Endothelial cell of umbilical vein (primary cell): ENCODE measurements around the gene AMMECR1. TPM values are rescaled to one million over a fixed set of nuclear protein-coding genes. Genes with fewer than 3 reads are reported as not detected.

Experiments used
- BruUV-seq: library from RNA; stranded (reverse); fragments of 400-500 nt; replicated peaks from 2 replicates; lab custom pipeline; 2021; lab: Mats Ljungman, UMichigan
- CTCF ChIA-PET: fragments of 300-600, 350-600 bp; sonication (Branson Sonifier 250); formaldehyde crosslinking; loops from one replicate; lab custom pipeline; 2021; ENCODE audit warnings: antibody characterized with exemption, inconsistent platforms; lab: Charles Lee
- POLR2A ChIA-PET: fragments of 300-600, 350-600 bp; sonication (Branson Sonifier 250); formaldehyde crosslinking; loops from one replicate; lab custom pipeline; 2021; ENCODE audit warnings: antibody characterized with exemption, inconsistent platforms; lab: Charles Lee
- DNase-seq: peaks from one replicate; pipeline ENCODE4 v3.0.0-alpha.2; 2011; ENCODE audit warnings: low read depth, low spot score
- FAIRE-seq: peaks from 2 replicates; lab custom pipeline; 2011; peaks lifted over from hg19 to GRCh38; lab: Jason Lieb, UNC
- H2AFZ ChIP-seq: 2 replicates; pipeline ENCODE4 v1.6.0; 2012; ENCODE audit warnings: low read depth, low read length, control low read depth, inconsistent platforms
- H3K27ac ChIP-seq: 2 replicates; pipeline ENCODE4 v1.5.1; 2011; ENCODE audit warnings: low read depth, mild to moderate bottlenecking, control low read depth, low read length, moderate library complexity; ENCODE audit not compliant: insufficient read depth
- H3K27me3 ChIP-seq, 2 experiments: 2 replicates each; pipeline versions ENCODE4 v1.6.0 to v1.6.1; 2011; ENCODE audit warnings: low read length in 2 of 2, mixed read lengths in 1 of 2; ENCODE audit not compliant: control insufficient read depth in 2 of 2, insufficient read depth in 2 of 2
- H3K36me3 ChIP-seq, 2 experiments: 2 replicates in 1 of 2; 3 replicates in 1 of 2; pipeline ENCODE4 v1.5.1; 2011; ENCODE audit warnings: low read length in 2 of 2, mild to moderate bottlenecking in 1 of 2, moderate library complexity in 1 of 2; ENCODE audit not compliant: control insufficient read depth in 2 of 2, insufficient read depth in 2 of 2; ENCODE audit errors: extremely low read depth in 1 of 2
- H3K4me1 ChIP-seq: 3 replicates; pipeline ENCODE4 v1.5.1; 2011; ENCODE audit warnings: mild to moderate bottlenecking, low read length; ENCODE audit not compliant: control insufficient read depth, insufficient read depth; ENCODE audit errors: extremely low read depth
- H3K4me2 ChIP-seq: 2 replicates; pipeline ENCODE4 v1.6.1; 2011; ENCODE audit warnings: low read length, control low read depth, mixed read lengths; ENCODE audit not compliant: insufficient read depth
- H3K4me3 ChIP-seq, 3 experiments: fragments of 200-600 bp in 1 of 3; sonication (generic), shearing (Covaris generic) in 1 of 3; replicated peaks in 1 of 3; 2 replicates each; pipeline ENCODE4 v1.5.1; 2011 to 2016; ENCODE audit warnings: control low read depth in 3 of 3, low read length in 3 of 3, mild to moderate bottlenecking in 2 of 3, inconsistent platforms in 1 of 3, low read depth in 1 of 3, moderate library complexity in 1 of 3; ENCODE audit not compliant: insufficient read depth in 1 of 3
- H3K79me2 ChIP-seq: 2 replicates; pipeline ENCODE4 v1.6.0; 2012; ENCODE audit warnings: low read length, inconsistent platforms; ENCODE audit not compliant: control insufficient read depth, insufficient read depth
- H3K9ac ChIP-seq: replicated peaks from 2 replicates; pipeline ENCODE3; 2011; ENCODE audit warnings: low read length, control low read depth; ENCODE audit not compliant: insufficient read depth; ENCODE audit errors: extremely low read depth
- H3K9me1 ChIP-seq: replicated peaks from 3 replicates; pipeline ENCODE4 v1.6.0; 2011; ENCODE audit warnings: mild to moderate bottlenecking, low read length; ENCODE audit not compliant: control insufficient read depth, insufficient read depth; ENCODE audit errors: extremely low read depth
- H3K9me3 ChIP-seq: replicated peaks from 2 replicates; pipeline ENCODE4 v1.5.1; 2012; ENCODE audit warnings: low read length, inconsistent platforms; ENCODE audit not compliant: control insufficient read depth, insufficient read depth
- H4K20me1 ChIP-seq: replicated peaks from 2 replicates; pipeline ENCODE3; 2011; ENCODE audit warnings: mild to moderate bottlenecking, low read length; ENCODE audit not compliant: control insufficient read depth, insufficient read depth; ENCODE audit errors: extremely low read depth
- CTCF ChIP-seq, 2 donors: IDR thresholded peaks; 1 replicate in 1 of 2; 2 replicates in 1 of 2; pipeline ENCODE4 v1.5.1; 2011; ENCODE audit warnings: low read length in 2 of 2, mild to moderate bottlenecking in 2 of 2, moderate library complexity in 2 of 2, control low read depth in 1 of 2, inconsistent platforms in 1 of 2, low read depth in 1 of 2; ENCODE audit not compliant: insufficient read depth in 1 of 2; ENCODE audit errors: extremely low read depth in 1 of 2
- EZH2 ChIP-seq: IDR thresholded peaks from 2 replicates; pipeline ENCODE4 v1.6.1; 2012; ENCODE audit warnings: borderline replicate concordance, low read depth, mild to moderate bottlenecking, moderate library complexity, low read length, inconsistent platforms; ENCODE audit not compliant: severe bottlenecking
- FOS ChIP-seq: IDR thresholded peaks from 2 replicates; pipeline ENCODE4 v1.6.1; 2011; ENCODE audit warnings: mild to moderate bottlenecking, low read length, moderate library complexity, borderline replicate concordance; ENCODE audit not compliant: insufficient read depth
- GATA2 ChIP-seq: IDR thresholded peaks from 2 replicates; pipeline ENCODE4 v1.7.0; 2011; ENCODE audit warnings: low read depth, mild to moderate bottlenecking, moderate library complexity, mixed read lengths, low read length; ENCODE audit not compliant: insufficient read length, insufficient read depth
- JUN ChIP-seq: IDR thresholded peaks from 2 replicates; pipeline ENCODE4 v1.6.1; 2011; ENCODE audit warnings: borderline replicate concordance, low read depth; ENCODE audit not compliant: insufficient read length, insufficient read depth
- MYC ChIP-seq: IDR thresholded peaks from one replicate; pipeline ENCODE4 v1.6.1; 2011; ENCODE audit warnings: mild to moderate bottlenecking, low read depth, low read length
- POLR2A ChIP-seq: IDR thresholded peaks from 2 replicates; pipeline ENCODE4 v1.6.1; 2012; ENCODE audit warnings: low read depth, mild to moderate bottlenecking, control low read depth, low read length
- POLR2AphosphoS5 ChIP-seq: IDR thresholded peaks from 2 replicates; pipeline ENCODE4 v1.6.1; 2012; ENCODE audit warnings: low read depth, mild to moderate bottlenecking, control low read depth, low read length, moderate library complexity; ENCODE audit not compliant: insufficient read depth
- dilution Hi-C: fragments of 300-500 bp; cut with MboI; formaldehyde crosslinking; loops from one replicate; pipeline ENCODE4 v1.15.0; 2019; ENCODE audit warnings: low sequenced_read_pairs; ENCODE audit not compliant: extremely low pct_ligation_motif_present
- intact Hi-C: fragments of 100-400 bp; cut with micrococcal nuclease; formaldehyde crosslinking; loops from one replicate; pipeline ENCODE4 v1.10.0; 2022
- polyA plus RNA-seq, 4 experiments: library from polyadenylated mRNA; depleted of rRNA in 3 of 4; stranded (reverse) in 3 of 4; unstranded in 1 of 4; fragments of >200 nt; gene quantifications; 2 replicates each; pipeline versions ENCODE4 v1.2.1 to v1.2.3, GENCODE V29; 2011 to 2012; ENCODE audit warnings: missing spikeins in 1 of 4
- total RNA-seq: library from RNA; stranded (reverse); gene quantifications from 2 replicates; pipeline ENCODE4 v1.2.3, GENCODE V29; 2021
- TF ChIP-seq, protein P1 (sequence below): IDR thresholded peaks from 2 replicates; pipeline ENCODE4 v1.6.1; 2011; ENCODE audit not compliant: insufficient read depth, insufficient read length

The AMMECR1 gene
- total and polyA plus RNA-seq, 2 donors (not counting 3 experiments of a cell fraction or from before 2014, with no cell fraction given), result 3.6 to 6.9 TPM

- H2AFZ ChIP-seq, result no peak overlapping the region
- H3K9ac ChIP-seq, result no peak overlapping the region
- FAIRE-seq (no peak), DNase-seq (no peak)
- BruUV-seq, result no TSS peak
- intact Hi-C loops, result no loop called here
- ChIA-PET POLR2A (no interaction called here), CTCF (no interaction called here)
- H3K4me1 ChIP-seq, result no peaks in the 10 kb centered on the region
- no peaks in the 10 kb centered on the region for H3K27me3 ChIP-seq
- no peak overlapping the region for H3K4me3 ChIP-seq
- no peak overlapping the region for H3K4me2 ChIP-seq
- dilution Hi-C loops, result no loop called here
- TF ChIP-seq FOS, result no peak
- no peak for TF ChIP-seq EZH2
- TF ChIP-seq POLR2A, result no peak
- no peak for TF ChIP-seq GATA2
- TF ChIP-seq, protein P1, sequence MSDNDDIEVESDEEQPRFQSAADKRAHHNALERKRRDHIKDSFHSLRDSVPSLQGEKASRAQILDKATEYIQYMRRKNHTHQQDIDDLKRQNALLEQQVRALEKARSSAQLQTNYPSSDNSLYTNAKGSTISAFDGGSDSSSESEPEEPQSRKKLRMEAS, result no peak
- no peak for TF ChIP-seq CTCF (IDR thresholded peaks at IDR 0.05; ENCODE audit: extremely low read depth in 1 of 2, insufficient read depth in 1 of 2, low read depth in 1 of 2, low read length in 2 of 2)
- TF ChIP-seq MYC, result no peak
- TF ChIP-seq POLR2AphosphoS5, result no peak
- no peak for TF ChIP-seq JUN
- no peak overlapping the region for H3K27ac ChIP-seq
- no peaks in the 10 kb centered on the region for H4K20me1 ChIP-seq
- no peaks in the 10 kb centered on the region for H3K9me1 ChIP-seq
- H3K36me3 ChIP-seq, result no peaks in the 10 kb centered on the region
- peaks cover 8% of the 10 kb centered on the region for H3K79me2 ChIP-seq
- H3K9me3 ChIP-seq, result no peaks in the 10 kb centered on the region
These were observed 9.7 kb downstream of the AMMECR1 start for GRCh38 chrX:110308220-110308619.
